Karpas-422 (cell line): ENCODE data around the gene IFI35. TPM values are rescaled to one million over a fixed set of nuclear protein-coding genes. Genes with fewer than 3 reads are reported as not detected.
"Not testable (repeated sequence)": the region's sequence is repeated elsewhere in the genome, so short reads cannot be mapped to it uniquely, and the experiment has no call there.

Experiments
- DNase-seq: peaks from one replicate; pipeline ENCODE4 v3.0.0-alpha.2; 2015
- H2AFZ ChIP-seq: fragments of 200-600 bp; sonication (generic); 2 replicates; pipeline ENCODE4 v1.6.1; 2014; ENCODE audit warnings: antibody characterized with exemption, low read length, mixed read lengths
- H3K27ac ChIP-seq: fragments of 200-600 bp; sonication (generic); 2 replicates; pipeline ENCODE4 v1.5.1; 2014; ENCODE audit warnings: mild to moderate bottlenecking, low read length, moderate library complexity
- H3K27me3 ChIP-seq: fragments of 200-600 bp; sonication (generic); 2 replicates; pipeline ENCODE4 v1.6.1; 2014; ENCODE audit warnings: low read length, mixed read lengths
- H3K36me3 ChIP-seq: fragments of 200-600 bp; sonication (generic); 2 replicates; pipeline ENCODE4 v1.6.1; 2014; ENCODE audit warnings: low read length, mixed read lengths; ENCODE audit not compliant: insufficient read depth
- H3K4me1 ChIP-seq: fragments of 200-600 bp; sonication (generic); 2 replicates; pipeline ENCODE4 v1.6.1; 2014; ENCODE audit warnings: mild to moderate bottlenecking, low read length, mixed read lengths
- H3K4me2 ChIP-seq: fragments of 200-600 bp; sonication (generic); 2 replicates; pipeline ENCODE4 v1.6.1; 2014; ENCODE audit warnings: low read length, low read depth, mild to moderate bottlenecking; ENCODE audit not compliant: poor library complexity, severe bottlenecking
- H3K4me3 ChIP-seq: fragments of 200-600 bp; sonication (generic); 2 replicates; pipeline ENCODE4 v1.5.1; 2014; ENCODE audit warnings: mild to moderate bottlenecking, antibody characterized with exemption, low read length, mixed read lengths
- H3K79me2 ChIP-seq: fragments of 200-600 bp; sonication (generic); 2 replicates; pipeline ENCODE4 v1.6.1; 2014; ENCODE audit warnings: mild to moderate bottlenecking, low read length, mixed read lengths
- H3K9ac ChIP-seq: fragments of 200-600 bp; sonication (generic); 2 replicates; pipeline ENCODE4 v1.6.0; 2014; ENCODE audit warnings: low read length
- H3K9me2 ChIP-seq: fragments of 200-600 bp; sonication (generic), shearing (Covaris generic); replicated peaks from 2 replicates; pipeline ENCODE4 v1.6.0; 2014; ENCODE audit warnings: mild to moderate bottlenecking, low read length, moderate library complexity; ENCODE audit not compliant: insufficient read depth
- H3K9me3 ChIP-seq: fragments of 300-700, 200-600 bp; sonication (generic); 2 replicates; pipeline ENCODE4 v1.6.1; 2014; ENCODE audit warnings: low read length, mixed read lengths
- H4K20me1 ChIP-seq: fragments of 200-600 bp; sonication (generic); 2 replicates; pipeline ENCODE4 v1.6.1; 2014; ENCODE audit warnings: mild to moderate bottlenecking, antibody characterized with exemption, low read length, low read depth; ENCODE audit not compliant: insufficient read depth
- total RNA-seq: library from RNA; depleted of rRNA; stranded (reverse); fragments of >200 nt; shearing (Covaris generic); gene quantifications from 2 replicates; pipeline ENCODE4 v1.2.3, GENCODE V29; 2014; ENCODE audit warnings: low replicate concordance

The IFI35 gene
- total RNA-seq, 1 experiment from 2014 or later, result 19.1 TPM

GRCh38 chr17:42975701-42976100 is 30.9 kb upstream of the IFI35 start:
- not testable (repeated sequence) for H4K20me1 ChIP-seq, H3K27ac ChIP-seq, H3K9me3 ChIP-seq, DNase-seq, H3K4me3 ChIP-seq, H3K27me3 ChIP-seq, H2AFZ ChIP-seq, H3K9me2 ChIP-seq, H3K4me2 ChIP-seq, H3K4me1 ChIP-seq, H3K79me2 ChIP-seq, H3K36me3 ChIP-seq, H3K9ac ChIP-seq

GRCh38 chr17:42979511-42980273 is 26.9 kb upstream of the IFI35 start, which contains the start of gene PTGES3L:
Gene PTGES3L, minus strand, starts transcription at chr17:42980080. Its CDS starts 27 bp downstream, at chr17:42980053.
- Histone ChIP-seq H3K27ac (peak within 1 kb of the TSS; percentile 74), H3K9ac (peak within 1 kb of the TSS; percentile 95), H2AFZ (peak within 1 kb of the TSS; percentile 70; the same call in 1 of the 2 replicates), H3K27me3 (no peaks in the 10 kb centered on the region), H3K9me3 (no peaks in the 10 kb centered on the region), H4K20me1 (peaks cover 5% of the 10 kb centered on the region; the same call in 1 of the 2 replicates), H3K4me3 (peak within 1 kb of the TSS; percentile 94), H3K4me2 (peak within 1 kb of the TSS; percentile 79), H3K79me2 (peaks cover 42% of the 10 kb centered on the region), H3K4me1 (peaks cover 29% of the 10 kb centered on the region), H3K9me2 (no peaks in the 10 kb centered on the region), H3K36me3 (peaks cover 6% of the 10 kb centered on the region)
- DNase-seq, result no peak

- Histone ChIP-seq H4K20me1 (peaks cover 5% of the 10 kb centered on the region; the same call in 1 of the 2 replicates), H3K9ac (peak within 1 kb of the TSS; percentile 95), H3K4me1 (peaks cover 36% of the 10 kb centered on the region), H3K27me3 (no peaks in the 10 kb centered on the region), H3K4me3 (peak within 1 kb of the TSS; percentile 94), H3K9me3 (no peaks in the 10 kb centered on the region), H2AFZ (peak within 1 kb of the TSS; percentile 70; the same call in 1 of the 2 replicates), H3K4me2 (peak within 1 kb of the TSS; percentile 79), H3K36me3 (peaks cover 6% of the 10 kb centered on the region), H3K27ac (peak within 1 kb of the TSS; percentile 74), H3K79me2 (peaks cover 47% of the 10 kb centered on the region), H3K9me2 (no peaks in the 10 kb centered on the region)
- DNase-seq, result peak; percentile 96
These were observed 26.3 kb upstream of the IFI35 start, which contains the start of gene RUNDC1 for GRCh38 chr17:42980274-42980765. Gene RUNDC1, plus strand, starts transcription at chr17:42980565. Its CDS starts 12 bp downstream, at chr17:42980577.

GRCh38 chr17:42980766-42981397 is 25.7 kb upstream of the IFI35 start:
- Histone ChIP-seq H3K4me2 (peak overlapping the region; percentile 79), H3K4me3 (peak overlapping the region; percentile 94), H3K36me3 (peaks cover 10% of the 10 kb centered on the region), H3K9ac (peak overlapping the region; percentile 95), H3K9me3 (no peaks in the 10 kb centered on the region), H3K27me3 (no peaks in the 10 kb centered on the region), H3K4me1 (peaks cover 41% of the 10 kb centered on the region), H3K79me2 (peaks cover 52% of the 10 kb centered on the region), H3K27ac (peak overlapping the region; percentile 74), H3K9me2 (no peaks in the 10 kb centered on the region), H2AFZ (peak overlapping the region; percentile 70; the same call in 1 of the 2 replicates), H4K20me1 (peaks cover 5% of the 10 kb centered on the region; the same call in 1 of the 2 replicates)
- DNase-seq, result peak; percentile 90

GRCh38 chr17:42982266-42982665 is 24.3 kb upstream of the IFI35 start:
- H3K79me2 ChIP-seq, result peaks cover 64% of the 10 kb centered on the region
- peaks cover 41% of the 10 kb centered on the region for H3K4me1 ChIP-seq
- no peaks in the 10 kb centered on the region for H3K9me2 ChIP-seq
- no peak overlapping the region for H2AFZ ChIP-seq
- no peak overlapping the region for H3K27ac ChIP-seq
- H4K20me1 ChIP-seq, result peaks cover 5% of the 10 kb centered on the region; the same call in 1 of the 2 replicates
- DNase-seq, result no peak
- H3K27me3 ChIP-seq, result no peaks in the 10 kb centered on the region
- peak overlapping the region; percentile 79 for H3K4me2 ChIP-seq
- peak overlapping the region; percentile 94; the same call in 1 of the 2 replicates for H3K4me3 ChIP-seq
- H3K36me3 ChIP-seq, result peaks cover 21% of the 10 kb centered on the region
- H3K9me3 ChIP-seq, result no peaks in the 10 kb centered on the region
- H3K9ac ChIP-seq, result 0 out of 2 replicates have a peak overlapping the region, but pooled peaks have one; percentile 95

- Histone ChIP-seq H2AFZ (no peak overlapping the region), H4K20me1 (peaks cover 5% of the 10 kb centered on the region; the same call in 1 of the 2 replicates), H3K4me3 (peak overlapping the region; percentile 13; the same call in 1 of the 2 replicates), H3K9ac (peak overlapping the region; percentile 46), H3K36me3 (peaks cover 46% of the 10 kb centered on the region), H3K27me3 (no peaks in the 10 kb centered on the region), H3K9me2 (no peaks in the 10 kb centered on the region), H3K4me2 (peak overlapping the region; percentile 64), H3K27ac (peak overlapping the region; percentile 74), H3K79me2 (peaks cover 67% of the 10 kb centered on the region), H3K4me1 (peaks cover 33% of the 10 kb centered on the region), H3K9me3 (no peaks in the 10 kb centered on the region)
- peak; percentile 87 for DNase-seq
These were observed 21.4 kb upstream of the IFI35 start for GRCh38 chr17:42985225-42985624.

GRCh38 chr17:42989141-42989540 is 17.4 kb upstream of the IFI35 start:
- peaks cover 31% of the 10 kb centered on the region for H3K79me2 ChIP-seq
- H2AFZ ChIP-seq, result no peak overlapping the region
- H4K20me1 ChIP-seq, result no peaks in the 10 kb centered on the region
- no peaks in the 10 kb centered on the region for H3K9me3 ChIP-seq
- H3K36me3 ChIP-seq, result peaks cover 61% of the 10 kb centered on the region
- H3K4me2 ChIP-seq, result no peak overlapping the region
- no peak overlapping the region for H3K27ac ChIP-seq
- H3K27me3 ChIP-seq, result no peaks in the 10 kb centered on the region
- no peak overlapping the region for H3K9ac ChIP-seq
- no peak for DNase-seq
- H3K4me1 ChIP-seq, result peaks cover 17% of the 10 kb centered on the region
- no peaks in the 10 kb centered on the region for H3K9me2 ChIP-seq
- no peak overlapping the region for H3K4me3 ChIP-seq
